GM19467 (cell line): Measurements from ENCODE around the gene ZNF473.
"Not testable (repeated sequence)": the region's sequence is repeated elsewhere in the genome, so short reads cannot be mapped to it uniquely, and the experiment has no call there.

Experiments used
- ATAC-seq: cut with Tn5 transposase; IDR thresholded peaks from one replicate; pipeline ENCODE4 v1.9.1; 2021; ENCODE audit warnings: mild to moderate bottlenecking, moderate library complexity; ENCODE audit not compliant: unreplicated experiment

The ZNF473 gene

DNA sequence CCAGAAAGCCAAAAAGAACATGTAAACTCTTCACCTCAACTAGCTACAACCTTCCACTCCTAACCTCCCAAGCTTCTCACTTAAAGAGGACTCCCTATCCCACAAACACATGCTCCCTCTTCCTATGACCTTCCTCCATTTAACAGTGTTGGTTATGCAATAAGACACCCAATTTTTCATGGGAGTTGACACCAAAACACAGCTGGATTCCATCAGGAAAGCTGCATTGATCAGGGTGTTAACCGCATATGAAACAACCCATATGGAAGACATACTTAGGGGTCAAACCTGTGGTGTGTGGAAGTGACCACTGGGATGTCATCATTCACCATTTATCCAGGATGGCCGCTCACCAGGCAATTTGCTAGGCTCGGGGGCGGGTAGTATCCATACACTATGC is 21.9 kb downstream of the ZNF473 start:
- ATAC-seq, result no peak

DNA sequence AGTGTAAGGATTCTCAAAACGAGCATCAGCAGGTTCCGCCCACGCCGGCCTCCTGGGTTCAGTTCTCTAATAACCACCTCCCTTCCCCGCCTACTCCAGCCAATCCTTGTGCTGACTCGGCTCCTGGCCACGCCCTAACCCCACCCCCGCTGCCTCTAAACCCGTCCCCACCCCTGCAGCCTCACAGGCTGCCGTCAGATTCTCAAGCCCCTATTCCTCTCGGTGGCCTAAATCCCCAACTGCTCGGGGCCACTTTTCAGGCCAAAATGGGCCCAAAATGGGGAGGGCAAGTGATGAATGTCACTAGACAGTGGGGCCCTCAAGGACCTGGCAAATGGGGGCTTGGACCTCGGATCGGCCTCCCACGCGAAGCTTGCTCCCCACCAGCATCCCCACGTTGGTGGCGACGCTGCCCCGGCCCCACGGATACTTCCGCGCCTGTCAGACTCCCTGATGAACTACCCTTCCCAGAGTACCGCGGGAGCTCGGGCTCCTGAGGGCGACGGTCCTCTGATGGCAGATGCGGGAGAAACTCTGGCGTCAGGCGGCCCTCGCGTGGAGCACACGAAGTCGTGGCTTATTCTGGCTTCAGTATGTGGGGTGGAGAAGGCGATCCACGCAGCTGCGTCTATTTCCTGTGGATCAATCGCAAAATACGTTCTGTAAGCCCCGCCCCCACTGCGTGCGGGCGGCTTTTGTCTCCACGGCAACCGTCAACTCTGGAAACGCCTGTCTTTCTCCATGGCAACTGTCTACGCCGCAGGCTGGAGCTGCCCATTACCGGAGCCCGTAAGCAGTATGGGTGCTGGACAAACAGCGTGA is 24.8 kb downstream of the ZNF473 start:
- ATAC-seq, result no peak

DNA sequence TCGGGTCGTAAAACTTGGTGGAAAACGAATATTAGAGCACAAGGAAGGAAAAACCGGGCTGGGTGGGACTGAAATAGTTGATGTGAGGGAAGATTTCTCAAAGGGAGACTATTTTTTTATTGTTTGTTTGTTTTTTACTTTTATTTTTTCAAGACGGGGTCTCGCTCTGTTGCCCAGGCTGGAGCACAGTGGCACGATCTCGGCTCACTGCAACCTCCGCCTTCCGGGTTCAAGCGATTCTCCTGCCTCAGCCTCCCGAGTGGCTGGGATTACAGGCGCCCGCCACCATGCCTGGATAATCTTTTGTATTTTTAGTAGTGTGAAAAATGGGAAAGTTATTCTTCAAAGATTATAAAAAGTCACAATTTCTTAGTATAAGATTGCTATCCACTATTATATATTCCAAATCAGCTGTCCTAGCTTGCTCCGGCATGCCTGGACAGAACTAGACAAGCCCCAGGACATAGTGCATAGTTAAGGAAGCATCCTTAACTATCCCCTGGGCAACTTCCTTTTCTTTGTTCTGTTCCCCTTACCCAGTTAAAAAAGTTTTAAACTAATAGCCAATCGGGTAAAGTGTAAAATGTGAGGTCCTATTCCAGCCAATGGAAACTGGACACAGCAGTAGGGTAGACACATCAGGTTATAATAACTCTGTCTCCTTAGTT is 25.6 kb downstream of the ZNF473 start:
- ATAC-seq, result not testable (repeated sequence)

DNA sequence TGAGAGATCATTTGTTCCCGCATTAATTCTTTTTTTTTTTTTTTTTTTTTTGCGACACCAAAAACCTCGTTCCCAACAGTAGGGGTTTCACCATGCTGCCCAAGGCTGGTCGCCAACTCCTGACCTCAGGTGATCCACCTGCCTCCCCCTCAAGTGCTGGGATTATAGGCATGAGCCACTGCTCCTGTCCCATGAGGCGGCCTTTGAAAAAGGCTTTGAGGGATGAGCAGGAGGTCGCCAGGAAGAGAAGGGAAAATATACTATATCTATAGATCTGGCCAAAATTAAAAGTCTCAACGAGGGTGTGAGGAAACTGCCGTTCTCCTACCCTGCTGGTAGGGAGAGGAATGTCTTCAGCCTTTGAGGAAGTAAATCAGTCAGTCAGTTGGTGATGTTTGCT is 26.2 kb downstream of the ZNF473 start:
- ATAC-seq, result no peak

DNA sequence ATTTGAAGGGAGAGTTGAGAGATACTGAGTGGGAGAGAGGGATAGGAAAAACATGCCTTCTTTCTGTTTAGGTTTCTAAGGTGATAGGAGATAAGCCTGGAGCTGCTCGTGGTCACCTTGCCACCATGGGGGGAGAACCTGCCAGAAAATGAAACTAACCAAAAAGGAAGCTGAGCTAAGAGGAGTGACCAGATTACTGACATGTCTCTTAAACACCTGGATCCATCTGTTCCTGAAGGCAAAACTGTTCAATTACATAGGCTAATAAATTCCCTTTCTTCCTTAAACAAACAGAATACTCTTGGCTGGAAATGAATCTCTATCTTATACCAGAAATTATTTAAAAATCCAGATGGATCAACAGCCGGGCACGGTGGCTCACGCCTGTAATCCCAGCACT is 27.3 kb downstream of the ZNF473 start:
- no peak for ATAC-seq

DNA sequence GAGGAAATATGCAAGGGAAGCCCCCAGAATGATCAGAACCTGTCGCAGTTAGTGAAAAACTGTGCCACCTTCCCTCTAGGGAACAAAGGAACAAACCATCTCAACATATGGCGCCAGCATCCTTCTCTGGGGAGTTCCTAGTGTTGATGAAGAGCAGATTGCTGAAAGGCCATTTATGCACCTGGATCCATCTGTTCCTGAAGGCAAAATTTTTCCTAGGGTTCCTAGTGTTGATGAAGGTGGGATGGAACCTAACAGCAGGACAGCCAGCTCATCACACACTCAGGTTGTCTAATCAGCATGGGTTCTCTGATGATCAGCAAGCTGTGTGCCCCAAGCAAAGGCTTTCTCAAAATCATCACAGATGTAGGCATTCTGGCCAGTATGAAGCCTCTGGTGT is 32.6 kb downstream of the ZNF473 start:
- no peak for ATAC-seq

DNA sequence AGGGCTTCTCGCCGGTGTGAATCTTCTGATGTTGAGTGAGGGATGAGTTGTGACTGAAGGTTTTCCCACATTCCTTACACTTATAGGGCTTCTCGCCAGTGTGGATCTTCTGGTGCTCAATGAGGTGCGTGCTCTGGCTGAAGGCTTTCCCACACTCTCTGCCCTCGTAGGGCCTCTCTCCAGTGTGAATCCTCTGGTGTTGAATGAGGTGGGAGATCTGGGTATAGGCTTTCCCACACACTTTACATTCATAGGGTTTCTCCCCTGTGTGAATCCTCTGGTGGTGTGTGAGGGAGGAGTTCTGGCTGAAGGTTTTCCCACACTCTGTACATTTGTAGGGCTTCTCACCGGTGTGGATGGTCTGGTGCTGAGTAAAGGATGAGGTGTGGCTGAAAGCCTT is 33.2 kb downstream of the ZNF473 start:
- no peak for ATAC-seq

DNA sequence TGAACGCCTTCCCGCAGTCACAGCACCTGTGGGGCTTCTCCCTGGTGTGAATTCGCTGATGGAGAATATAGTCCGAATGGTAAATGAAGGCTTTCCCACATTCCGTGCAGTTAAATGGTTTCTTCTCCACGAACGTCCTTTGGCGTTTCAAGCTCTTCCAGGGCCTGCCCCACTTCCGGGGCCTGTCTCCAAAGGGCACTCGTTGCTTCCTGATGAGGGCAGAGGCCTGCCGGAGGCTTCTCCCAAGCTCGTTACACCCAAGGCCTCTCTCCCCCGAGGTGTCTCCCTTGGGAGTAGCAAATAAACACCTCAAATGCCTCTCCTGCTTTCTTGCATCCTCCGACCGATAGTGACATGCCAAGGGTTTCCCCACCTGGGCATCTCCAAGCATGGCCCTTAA is 34.3 kb downstream of the ZNF473 start:
- ATAC-seq, result no peak

DNA sequence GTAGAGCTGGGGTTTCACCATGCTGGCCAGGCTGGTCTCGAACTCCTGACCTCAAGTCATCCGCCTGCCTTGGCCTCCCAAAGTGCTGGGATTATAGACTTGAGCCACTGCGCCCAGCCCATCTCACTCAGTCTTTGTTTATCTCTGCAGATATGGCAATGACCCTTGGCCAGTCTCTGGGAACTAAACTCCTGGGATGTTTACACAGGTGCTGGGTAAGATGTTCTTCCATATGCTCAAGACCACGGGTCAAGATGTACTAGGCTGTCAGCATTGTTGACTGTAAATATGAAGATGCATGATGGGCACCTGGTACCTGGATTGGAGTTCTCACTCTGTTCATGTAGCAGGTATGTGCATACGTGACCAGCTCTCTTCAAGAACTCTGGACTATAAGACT is 35.8 kb downstream of the ZNF473 start:
- no peak for ATAC-seq

DNA sequence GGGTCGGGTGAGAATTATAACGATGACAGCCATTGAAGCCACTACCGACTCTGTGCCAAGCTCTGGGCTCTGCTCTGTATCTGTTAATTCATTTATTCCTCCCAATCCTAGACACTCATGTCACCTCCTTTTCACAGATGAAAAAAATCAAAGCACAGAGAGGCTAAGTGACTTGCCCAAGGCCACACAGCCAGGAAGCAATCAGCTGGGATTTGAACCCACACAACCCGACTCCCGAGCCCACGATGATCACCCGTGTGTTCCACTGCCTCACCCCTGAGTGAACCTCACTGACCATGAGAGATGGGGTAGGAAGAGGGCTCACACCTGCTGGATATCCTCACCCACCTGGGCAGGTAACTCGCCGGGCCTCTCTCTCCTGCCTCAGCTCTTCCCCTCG is 40.1 kb downstream of the ZNF473 start:
- no peak for ATAC-seq

DNA sequence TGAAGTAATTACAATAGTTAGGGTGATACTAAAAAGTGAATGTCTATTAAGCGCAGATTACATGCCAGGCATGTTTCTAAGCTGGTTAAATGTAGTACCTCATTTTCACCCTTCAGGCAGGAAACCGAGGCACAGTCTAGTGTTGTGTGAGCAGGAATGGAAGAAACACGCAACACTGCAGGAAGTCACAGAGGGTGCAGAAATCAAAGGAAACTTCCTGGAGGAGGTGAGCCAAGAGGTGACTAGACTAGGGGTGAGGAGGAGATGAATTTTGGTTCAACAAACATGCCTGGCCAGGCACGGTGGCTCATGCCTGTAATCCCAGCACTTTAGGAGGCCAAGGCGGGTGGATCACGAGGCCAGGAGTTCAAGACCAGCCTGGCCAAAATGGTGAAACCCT is 41.8 kb downstream of the ZNF473 start:
- ATAC-seq, result no peak

DNA sequence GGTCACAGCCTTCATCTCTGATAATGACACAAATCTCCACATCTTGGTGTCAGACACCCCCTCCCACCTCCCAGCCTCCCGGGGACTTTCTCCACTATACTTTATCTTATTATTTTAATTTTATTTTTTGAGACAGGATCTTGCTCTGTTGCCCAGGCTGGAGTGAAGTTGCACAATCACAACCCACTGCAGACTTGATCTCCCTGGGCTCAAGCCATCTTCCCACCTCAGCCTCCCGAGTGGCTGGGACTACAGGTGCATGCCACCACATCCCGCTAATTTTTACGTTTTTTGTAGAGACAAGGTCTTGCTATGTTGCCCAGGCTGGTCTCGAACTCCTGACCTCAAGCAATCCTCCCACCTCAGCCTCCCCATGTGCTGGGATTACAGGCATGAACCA is 42.6 kb downstream of the ZNF473 start:
- not testable (repeated sequence) for ATAC-seq

DNA sequence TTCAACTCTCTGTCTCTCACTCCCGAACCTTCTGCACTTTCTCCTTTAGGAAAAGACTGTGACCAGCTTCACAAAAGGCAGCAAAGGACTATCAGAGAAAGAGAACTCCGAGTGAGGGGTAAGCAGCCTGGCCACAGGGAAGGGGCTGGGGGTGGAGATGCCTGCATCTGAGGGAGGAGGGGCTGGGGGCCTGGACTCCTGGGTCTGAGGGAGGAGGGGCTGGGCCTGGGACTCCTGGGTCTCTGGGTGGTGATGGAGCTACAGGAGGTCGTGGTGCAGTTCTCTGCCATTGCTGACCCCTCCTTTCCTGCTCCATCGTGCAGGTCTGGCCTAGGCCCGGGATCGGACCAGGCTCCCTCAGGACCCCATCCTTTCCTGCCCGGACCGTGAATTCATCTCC is 49.3 kb downstream of the ZNF473 start:
- not testable (repeated sequence) for ATAC-seq

DNA sequence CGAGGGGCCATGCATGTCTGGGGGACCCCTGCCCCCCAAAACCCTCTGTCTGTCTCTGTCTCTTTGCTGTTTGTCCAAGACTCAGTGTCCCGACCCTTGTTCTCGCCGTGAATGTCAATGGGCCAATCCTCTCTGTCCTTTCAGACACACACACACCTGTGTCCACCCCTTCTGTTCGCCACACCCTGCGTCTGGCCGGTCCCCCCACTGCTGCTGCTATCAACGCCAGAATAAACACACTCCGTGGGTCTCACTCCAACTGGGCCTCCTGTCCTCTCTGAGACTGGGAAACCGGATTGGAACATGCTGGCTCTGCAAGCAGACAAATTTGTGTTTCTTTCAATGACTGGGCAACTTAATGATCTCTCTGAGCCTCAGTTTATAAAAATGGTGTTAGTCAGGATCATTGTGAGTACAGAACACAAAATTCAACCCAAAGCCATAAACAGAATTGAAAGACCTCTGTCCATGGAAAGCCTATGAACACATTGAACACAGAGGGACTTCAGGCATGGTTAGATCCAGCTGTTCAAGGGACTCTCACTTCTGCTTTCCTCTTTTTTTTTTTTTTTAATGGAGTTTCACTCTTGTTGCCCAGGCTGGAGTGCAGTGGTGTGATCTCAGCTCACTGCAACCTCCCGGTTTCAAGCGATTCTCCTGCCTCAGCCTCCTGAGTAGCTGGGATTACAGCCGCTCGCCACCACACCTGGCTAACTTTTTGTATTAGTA is 50.0 kb downstream of the ZNF473 start:
- ATAC-seq, result not testable (repeated sequence)

DNA sequence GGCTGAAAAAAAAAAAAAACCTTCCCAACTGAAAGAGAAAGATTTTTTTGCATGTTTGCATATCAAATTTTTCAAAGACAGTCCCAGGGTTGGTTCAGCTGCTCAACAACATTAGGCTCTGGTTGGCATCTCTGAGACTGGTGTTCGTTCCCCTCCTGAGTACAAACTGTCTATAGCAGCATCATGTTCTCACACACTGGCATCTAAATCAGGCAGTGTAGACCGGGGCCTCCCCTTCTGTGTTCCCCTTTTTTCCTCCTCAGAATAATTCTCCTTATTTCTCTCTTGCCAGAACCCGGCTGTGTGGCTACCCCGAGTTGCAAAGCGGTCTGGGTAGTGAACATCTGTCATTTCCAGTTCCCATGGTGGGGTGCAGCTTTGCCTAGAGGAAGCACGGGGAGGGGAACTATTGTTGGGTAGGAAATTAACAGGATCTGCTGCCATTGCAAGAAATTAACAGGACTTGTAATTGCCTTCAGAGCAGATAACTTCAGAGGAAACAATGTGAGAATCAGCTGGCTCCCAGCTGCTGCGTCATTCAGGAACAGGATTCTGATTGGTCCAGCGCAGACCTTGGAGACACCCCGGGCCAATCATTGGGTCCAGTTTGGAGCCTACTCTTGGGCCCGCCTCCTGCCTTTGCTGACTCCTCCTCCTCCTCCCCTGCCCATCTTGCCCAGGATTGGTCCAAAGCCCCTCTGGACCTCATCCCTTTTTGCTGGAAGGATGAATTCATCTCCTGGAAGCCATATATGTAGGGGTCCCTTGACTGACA is 51.0 kb downstream of the ZNF473 start:
- not testable (repeated sequence) for ATAC-seq

DNA sequence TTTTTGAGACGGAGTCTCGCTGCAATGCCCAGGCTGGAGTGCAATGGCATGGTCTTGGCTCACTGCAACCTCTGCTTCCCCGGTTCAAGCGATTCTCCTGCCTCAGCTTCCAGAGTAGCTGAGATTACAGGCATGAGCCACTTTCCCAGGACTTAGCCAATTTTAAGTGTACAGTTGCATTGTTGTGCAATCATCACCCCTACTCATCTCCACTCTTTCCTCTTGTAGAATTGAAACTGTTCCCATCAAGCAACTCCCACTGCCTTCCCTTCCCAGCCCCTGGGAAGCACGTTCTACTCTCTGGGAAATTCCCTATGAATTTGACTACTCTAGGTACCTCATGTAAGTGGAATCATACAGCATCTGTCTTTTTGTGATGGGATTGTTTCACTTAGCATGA is 53.2 kb downstream of the ZNF473 start:
- ATAC-seq, result not testable (repeated sequence)

DNA sequence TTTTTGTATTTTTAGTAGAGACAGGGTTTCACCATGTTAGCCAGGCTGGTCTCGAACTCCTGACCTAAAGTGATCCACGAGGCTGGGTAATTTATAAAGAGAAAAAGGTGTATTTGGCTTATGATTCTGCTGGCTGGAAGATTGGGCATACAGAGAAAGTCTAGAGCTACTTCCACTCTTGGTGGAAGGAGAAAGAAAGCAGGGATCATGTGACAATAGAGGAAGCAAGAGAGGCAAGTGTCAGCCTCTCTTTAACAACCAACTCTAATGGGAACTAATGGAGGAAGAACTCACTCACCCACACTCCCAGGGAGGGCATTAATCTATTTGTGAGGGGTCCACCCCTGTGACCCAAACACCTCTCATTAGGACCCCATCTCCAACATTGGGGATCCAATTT is 58.6 kb downstream of the ZNF473 start:
- ATAC-seq, result not testable (repeated sequence)

DNA sequence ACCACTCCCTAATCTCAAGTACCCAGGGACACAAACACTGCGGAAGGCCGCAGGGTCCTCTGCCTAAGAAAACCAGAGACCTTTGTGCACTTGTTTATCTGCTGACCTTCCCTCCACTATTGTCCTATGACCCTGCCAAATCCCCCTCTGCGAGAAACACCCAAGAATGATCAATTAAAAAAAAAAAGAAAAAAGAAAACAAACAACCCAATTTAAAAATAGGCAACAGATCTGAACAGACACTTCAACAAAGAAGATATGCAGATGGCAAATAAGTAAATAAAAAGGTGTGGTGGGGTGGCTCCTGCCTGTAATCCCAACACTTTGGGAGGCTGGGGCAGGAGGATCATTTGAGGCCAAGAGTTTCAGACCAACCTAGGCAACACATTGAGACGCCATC is 61.3 kb downstream of the ZNF473 start:
- not testable (repeated sequence) for ATAC-seq

DNA sequence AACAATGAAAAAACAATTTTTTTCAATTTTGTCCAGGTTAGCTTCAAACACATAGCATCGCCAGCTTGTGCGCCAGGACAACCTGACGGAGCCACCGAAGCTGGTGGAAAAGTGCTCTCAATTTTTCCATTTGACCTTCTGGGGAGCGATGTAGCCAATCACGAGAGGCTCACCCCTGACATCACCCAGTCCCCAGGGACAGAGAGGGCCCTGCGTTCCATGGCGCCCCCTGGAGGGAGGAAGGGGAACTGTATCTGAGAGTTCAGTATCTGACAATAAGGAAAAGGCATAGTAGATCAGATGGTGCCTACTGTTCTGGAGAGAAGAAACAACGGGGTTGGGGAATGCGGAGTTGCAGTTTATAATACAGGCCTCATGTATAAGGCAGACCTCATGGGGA is 64.9 kb downstream of the ZNF473 start:
- ATAC-seq, result not testable (repeated sequence)

DNA sequence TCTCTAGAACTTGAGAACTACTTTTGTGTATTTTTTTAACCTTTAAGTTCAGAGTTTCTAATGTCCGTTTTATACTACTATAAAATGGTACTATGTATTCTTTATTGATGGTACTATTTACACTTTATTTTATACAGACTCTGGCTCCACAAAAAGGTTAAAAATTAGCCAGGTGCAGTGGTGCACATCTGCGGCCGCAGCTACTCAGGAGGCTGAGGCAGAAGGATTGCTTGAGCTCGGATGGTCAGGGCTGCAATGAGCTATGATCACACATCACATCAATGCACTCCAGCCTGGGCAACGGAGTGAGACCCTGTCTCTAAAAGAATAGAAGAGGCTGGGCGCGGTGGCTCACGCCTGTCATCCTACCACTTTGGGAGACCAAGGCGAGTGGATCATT is 66.0 kb downstream of the ZNF473 start:
- not testable (repeated sequence) for ATAC-seq

DNA sequence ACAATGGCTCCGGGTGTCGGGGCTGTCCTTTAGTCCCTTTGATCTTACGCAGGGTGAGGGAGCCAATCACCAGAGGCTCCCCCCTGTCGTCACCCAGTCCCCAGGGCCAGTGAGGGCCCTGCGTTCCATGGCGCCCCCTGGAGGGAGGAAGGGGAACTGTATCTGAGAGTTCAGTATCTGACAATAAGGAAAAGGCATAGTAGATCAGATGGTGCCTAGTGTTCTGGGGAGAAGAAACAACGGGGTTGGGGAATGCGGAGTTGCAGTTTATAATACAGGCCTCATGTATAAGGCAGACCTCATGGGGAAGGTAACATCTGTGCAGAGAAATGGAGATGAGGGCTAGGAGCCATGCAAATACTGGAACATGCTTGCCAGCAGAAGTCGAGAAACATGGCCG is 66.8 kb downstream of the ZNF473 start:
- not testable (repeated sequence) for ATAC-seq
